PC-9 (cell line): ENCODE data around the gene IGLL5.

Source experiments
- CTCF ChIP-seq: fragments of 200-600 bp; sonication (generic); conservative IDR thresholded peaks from 2 replicates; pipeline ENCODE4 v1.6.1; 2017; ENCODE audit warnings: mixed run types, antibody characterized with exemption, mild to moderate bottlenecking, moderate library complexity
- EZH2 ChIP-seq: fragments of 200-600 bp; sonication (generic); IDR thresholded peaks from 2 replicates; pipeline ENCODE4 v1.8.0; 2017; ENCODE audit warnings: antibody characterized with exemption, low read depth

- TF ChIP-seq CTCF = no peak
- no peak for TF ChIP-seq EZH2
Measured at GRCh38 chr22:22839570-22840314, 47.9 kb upstream of the IGLL5 start.
